Activated T-cell treated with anti-CD3 and anti-CD28 coated beads for 4 hours (primary cell): ENCODE results near the gene RAVER2.
"Not testable (repeated sequence)": the region's sequence is repeated elsewhere in the genome, so short reads cannot be mapped to it uniquely, and the experiment has no call there.

Source experiments
- DNase-seq: peaks from one replicate; pipeline ENCODE4 v3.0.0-alpha.2; 2020

The RAVER2 gene

DNA sequence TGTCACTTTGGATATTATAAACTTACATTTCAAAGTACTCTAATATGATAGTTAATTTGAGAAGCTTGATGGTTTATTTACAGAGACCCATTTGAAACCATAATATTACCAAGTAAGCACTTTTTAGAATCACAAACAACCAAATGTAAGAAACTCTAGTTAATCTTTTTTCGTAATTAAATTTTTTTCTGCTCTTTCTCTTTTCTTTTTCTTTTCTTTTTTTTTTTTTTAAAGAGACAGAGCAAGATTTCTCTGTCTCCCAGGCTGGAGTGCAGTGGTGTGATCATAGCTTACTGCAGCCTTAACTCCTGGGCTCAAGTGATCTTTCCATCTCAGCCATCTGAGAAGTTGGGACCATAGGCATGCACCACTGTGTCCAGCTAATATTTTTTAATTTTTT lies 5.2 kb downstream of the RAVER2 start:
- no peak for DNase-seq

DNA sequence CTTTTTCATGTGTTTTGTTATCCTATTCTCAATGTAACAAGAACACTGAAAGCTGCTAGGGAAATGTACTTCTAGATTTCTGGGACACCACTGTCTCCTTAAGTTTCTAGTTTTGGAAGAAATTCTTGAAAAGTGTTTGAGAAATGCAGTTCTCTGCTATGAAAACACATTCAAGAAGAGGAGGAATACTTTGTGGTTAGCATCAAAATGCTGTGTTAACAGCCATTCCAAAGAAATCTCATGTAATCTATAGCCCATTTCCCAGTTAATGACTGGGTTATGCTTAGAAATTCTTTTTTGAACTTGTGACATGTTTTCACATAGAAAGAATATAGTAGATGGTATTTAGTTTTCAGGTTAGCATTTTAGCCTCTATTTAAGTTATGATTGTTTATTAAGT lies 6.0 kb downstream of the RAVER2 start:
- DNase-seq, result no peak

DNA sequence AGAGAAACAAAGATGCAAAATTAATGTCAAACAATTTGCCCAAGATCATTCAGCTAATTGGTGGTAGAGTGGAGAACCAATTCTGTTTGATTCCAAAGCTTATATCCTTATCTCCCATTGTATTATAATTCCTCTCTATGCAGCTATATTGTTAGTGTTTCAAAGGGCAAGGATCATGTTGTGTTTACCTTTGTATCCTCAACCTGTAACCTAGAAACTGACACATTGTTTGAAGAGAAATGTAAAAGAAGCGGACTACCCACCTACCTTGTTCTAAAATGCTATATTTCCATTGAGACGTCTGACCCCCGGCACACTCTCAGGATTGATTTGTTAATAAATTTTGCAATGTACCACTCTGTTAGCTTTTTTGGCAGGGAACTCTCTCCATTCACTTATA lies 9.3 kb downstream of the RAVER2 start:
- no peak for DNase-seq

DNA sequence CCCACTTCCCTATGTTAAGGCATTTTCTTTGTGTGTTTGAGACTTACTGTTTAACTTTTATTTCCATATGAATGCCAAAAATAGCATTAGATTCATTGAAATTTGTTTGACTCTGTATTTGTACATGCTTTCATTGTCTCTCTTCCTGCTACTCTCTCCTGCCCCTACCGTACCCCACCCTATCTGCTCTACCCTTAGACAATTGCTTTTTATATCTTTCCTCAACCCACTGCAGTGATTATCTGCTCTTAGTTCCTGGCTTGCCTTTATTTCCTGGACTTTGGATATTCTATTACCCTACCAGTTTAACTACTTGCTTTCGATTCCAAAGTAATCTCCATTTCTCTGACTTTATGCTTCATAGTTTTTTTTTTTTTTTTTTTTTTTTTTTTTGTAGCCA lies 10.5 kb downstream of the RAVER2 start:
- DNase-seq, result no peak

DNA sequence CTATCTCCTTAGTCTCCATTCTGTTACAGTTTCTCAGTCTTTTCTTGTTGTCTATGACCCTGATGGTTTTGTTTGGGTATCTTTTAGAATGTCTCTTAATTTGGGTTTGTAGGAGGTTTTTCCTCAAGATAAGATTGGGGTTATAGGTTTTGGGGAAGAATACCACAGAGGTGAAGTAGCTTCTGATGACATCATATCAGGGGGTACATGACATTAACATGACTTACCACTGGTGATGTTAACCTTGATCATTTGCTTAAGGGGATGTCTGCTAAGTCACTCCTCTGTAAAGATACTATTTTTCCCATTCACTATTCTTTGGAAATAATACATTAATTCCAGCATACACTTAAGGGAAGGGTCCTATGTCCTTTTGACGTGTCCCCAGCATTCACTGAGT lies 11.9 kb downstream of the RAVER2 start:
- DNase-seq, result no peak

DNA sequence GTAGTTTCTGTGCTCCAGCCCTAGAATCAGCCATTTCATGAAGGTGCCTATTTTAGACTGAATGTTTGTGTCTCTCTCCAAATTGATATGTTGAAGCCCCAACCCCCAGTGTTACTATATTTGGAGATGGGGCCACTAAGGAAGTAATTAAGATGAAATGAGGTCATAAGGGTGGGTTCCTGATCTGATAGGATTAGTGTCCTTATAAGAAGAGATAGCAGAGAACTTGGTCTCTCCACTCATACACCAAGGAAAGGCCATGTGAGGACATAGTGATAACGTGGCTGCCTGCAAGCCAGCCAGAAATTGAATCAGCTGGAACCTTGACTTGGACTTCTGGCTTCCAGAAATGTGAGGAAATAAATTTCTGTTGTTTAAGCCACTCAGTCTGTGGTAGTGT lies 12.3 kb downstream of the RAVER2 start:
- DNase-seq, result no peak

DNA sequence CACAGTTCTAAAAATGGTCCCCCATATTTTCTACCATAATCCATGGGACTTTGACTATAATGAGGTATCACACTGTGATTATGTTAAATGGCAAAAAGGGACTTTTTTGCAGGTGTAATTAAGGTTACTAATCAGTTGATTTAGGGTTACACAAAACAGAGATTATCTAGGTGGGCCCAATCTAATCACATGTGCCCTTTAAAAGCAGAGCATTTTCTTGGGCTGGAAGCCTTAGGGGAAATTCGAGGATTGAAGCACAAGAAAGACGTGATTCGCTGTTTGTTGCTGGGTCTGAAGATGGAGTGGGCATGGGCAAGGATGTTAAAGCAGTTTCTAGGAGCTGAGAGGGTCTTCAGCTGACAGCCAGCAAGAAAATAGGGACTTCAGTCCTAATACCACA lies 13.4 kb downstream of the RAVER2 start:
- DNase-seq, result no peak

DNA sequence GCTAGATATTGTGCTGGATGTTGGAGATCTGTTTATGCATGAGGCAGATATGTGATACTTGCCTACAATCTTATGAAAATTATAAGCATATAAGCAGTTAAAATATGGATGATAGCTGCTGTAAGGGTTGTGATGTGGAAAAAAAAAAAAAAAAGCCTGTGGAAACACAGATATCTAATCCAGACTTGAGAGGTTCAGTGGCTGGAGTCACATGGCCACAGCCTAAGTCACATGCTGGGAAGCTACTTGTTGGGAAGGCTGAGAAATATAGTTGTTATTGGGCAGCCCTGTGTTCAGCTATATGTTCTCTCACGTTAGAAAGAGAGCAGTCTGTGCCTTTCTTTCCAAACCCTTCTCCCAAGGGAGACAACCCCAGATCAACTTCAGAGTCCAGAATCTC lies 15.1 kb downstream of the RAVER2 start:
- no peak for DNase-seq

DNA sequence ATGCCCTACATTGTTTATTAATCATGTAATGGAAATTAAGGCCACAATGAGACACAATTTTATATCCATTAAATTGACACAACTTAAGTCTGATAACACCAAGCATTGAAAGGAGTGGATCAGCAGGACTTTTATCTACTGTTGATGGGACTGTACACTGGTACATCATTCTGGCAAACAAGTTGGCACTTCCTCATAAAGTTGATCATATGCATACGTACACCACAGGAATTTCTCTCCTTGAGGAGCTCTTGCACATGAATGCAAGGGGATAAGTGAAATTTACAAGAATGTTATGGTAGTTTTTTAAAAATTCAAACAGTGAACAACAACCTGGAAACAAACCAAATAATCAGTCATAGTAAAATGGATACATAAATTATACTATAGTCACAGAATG lies 20.1 kb downstream of the RAVER2 start:
- DNase-seq, result no peak

DNA sequence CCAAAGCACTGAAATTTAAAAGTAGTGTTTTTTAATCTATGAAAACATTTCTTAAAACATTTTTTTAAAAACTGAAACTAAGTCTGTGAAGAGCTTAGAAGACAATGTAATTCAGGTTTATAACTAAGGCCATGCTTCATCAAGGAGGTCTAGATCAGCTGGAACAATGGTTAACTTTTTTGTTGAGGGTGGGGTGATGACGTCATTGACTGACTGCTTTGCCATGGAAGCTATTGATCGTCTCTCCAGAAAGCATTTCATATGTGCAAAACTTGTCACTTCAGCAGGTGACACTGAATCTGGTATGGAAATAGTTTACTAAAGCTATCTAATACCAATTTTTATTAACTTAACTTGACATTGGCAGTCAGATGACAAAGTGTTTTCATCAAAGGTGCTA lies 21.0 kb downstream of the RAVER2 start:
- no peak for DNase-seq

DNA sequence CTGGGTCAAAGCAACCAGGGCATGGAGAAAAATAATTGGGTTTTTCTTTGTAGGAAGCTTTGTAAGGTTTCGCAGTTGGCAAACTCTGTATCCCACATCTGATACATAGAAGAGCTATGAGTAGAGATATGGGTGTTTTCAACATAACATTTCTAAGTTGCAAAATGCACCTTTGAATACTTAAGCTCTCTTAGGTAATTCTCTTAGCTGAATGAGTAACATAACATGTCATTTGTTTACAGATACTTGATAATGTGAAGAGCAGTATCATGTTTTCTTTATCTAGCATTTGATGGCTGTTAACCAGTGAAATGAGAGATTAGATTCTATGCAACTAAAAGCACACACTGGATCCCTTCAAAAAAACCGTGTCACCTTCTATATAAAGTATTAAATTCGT lies 21.6 kb downstream of the RAVER2 start:
- DNase-seq, result no peak

DNA sequence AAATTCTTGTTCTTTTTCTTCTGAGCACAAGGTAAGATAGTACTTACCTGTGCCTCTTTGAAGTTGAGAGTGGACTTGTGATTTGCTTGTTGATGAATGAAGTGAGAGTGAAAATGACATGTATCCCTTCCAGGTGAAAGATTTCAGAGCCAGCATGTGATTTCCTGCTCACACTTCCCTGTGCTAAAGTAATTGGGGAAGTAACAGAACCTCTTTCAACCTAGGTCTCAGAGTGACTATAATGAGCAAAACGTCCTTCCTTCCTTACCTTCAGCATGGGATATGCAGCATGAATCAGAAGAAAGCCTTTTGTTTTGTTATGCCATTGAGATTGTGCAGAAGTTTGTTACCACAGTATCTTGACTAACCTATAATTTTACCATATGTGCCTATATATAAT lies 24.6 kb downstream of the RAVER2 start:
- no peak for DNase-seq

DNA sequence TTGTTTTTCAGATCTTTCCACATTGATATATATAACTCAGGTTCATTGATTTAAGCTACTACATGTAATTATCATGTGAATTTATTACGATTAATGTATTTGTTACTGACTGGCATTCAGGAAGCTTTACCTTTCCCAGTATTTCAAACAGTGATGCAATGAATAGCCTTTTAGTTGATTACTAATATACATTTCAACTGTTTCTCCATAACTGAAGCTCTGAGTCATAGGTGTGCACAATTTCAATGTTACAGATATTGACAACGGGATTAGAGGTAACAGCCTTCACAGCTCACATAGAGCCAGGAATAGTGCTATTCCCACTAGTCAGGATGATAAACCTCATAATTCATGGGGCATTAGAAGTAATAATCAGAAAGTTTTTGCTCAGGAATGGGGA lies 25.1 kb downstream of the RAVER2 start:
- DNase-seq, result no peak

DNA sequence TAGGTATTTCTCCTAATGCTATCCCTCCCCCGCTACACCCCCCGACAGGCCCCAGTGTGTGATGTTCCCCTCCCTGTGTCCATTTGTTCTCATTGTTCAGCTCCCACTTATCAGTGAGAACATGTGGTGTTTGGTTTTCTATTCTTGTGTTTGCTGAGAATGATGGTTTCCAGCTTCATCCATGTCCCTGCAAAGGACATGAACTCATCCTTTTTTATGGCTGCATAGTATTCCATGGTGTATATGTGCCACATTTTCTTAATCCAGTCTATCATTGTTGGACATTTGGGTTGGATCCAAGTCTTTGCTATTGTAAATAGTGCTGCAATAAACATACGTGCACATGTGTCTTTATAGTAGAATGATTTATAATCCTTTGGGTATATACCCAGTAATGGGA lies 28.4 kb downstream of the RAVER2 start:
- not testable (repeated sequence) for DNase-seq

DNA sequence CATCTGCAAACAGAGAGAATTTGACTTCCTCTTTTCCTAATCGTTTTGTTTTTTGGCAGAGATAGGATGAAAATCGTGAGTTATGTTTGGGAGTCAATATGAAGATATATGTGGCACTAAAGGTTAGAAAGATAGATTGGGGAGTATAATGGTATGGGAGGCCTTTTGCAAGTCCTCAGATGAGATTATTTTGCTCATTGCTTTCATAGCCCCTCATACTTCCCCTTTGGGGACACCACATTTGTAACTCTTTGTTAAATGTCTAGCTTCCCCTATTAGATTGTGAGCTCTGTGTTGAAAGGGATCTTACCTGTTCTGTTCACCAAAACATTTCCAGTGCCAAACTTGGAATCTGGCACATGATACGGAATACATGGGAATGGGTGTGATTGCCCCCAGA lies 30.2 kb downstream of the RAVER2 start:
- DNase-seq, result no peak

DNA sequence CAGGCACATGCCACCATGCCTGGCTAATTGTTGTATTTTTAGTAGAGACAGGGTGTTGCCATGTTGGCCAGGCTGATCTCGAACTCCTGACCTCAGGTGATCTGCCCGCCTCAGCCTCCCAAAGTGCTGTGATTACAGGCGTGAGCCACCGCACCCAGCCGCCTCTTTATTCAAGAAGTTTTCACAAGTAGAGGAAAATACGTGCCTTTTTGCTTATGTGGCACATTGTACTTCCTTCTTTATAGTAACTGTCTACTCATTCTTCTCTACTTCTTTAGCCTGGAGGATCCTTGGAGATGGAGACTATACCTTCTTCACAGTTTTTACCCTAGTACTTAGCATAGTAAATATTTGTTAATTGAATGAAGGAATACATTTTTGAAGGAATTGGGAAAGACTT lies 37.2 kb downstream of the RAVER2 start:
- DNase-seq, result not testable (repeated sequence)

DNA sequence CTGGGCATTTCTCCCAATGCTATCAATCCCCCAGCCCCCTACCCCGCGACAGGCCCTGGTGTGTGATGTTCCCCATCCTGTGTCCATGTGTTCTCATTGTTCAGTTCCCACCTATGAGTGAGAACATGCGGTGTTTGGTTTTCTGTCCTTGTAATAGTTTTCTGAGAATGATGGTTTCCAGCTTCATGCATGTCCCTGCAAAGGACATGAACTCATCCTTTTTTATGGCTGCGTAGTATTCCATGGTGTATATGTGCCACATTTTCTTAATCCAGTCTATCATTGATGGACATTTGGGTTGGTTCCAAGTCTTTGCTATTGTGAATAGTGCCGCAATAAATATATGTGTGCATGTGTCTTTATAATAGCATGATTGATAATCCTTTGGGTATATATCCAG lies 38.0 kb downstream of the RAVER2 start:
- DNase-seq, result not testable (repeated sequence)

DNA sequence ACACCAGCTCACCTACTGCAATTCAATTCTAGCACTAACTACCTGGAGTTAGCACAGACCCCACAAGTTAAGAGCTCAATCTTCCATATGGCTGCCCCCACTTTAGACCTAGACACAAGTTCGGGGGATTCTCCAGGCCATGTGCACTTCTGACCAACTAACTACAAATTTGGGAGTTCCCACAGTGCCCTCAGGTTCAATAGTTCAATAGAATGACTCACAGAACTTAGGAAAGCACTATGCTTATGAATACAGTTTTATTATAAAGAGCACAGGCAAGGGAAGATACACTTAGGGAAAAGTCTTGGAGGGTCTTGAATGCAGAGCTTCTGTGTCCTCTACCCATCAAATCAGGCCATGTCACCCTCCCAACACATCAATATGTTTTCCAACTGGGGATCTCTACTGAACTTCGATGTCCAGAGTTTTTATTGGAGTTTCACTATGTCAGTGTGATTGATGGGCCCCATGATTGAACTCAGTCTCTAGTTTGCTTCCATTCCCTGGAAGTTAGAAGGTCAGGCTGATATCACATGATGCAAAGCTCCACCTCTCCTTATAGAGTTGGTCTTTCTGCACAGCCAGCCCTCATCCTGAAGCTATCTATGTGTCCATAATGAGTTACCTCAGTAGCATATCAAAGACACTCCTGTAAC lies 46.1 kb downstream of the RAVER2 start:
- DNase-seq, result no peak

DNA sequence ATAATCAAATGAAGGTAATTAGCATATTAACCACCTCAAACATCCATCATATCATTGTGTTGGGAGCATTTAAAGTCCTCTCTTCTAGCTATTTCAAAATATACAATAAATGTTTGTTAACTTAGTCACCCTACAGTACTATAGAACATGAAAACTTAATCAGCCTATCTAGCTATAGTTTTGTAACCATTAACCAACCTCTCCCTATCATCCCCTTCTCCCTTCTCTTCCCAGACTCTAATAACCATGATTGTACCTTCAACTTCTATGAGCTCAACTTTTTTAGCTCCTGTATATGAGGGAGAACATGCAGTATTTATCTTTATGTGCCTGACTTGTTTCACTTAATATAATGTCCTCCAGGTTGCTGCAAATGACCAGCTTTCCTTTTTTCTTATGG lies 54.0 kb downstream of the RAVER2 start:
- DNase-seq, result no peak

DNA sequence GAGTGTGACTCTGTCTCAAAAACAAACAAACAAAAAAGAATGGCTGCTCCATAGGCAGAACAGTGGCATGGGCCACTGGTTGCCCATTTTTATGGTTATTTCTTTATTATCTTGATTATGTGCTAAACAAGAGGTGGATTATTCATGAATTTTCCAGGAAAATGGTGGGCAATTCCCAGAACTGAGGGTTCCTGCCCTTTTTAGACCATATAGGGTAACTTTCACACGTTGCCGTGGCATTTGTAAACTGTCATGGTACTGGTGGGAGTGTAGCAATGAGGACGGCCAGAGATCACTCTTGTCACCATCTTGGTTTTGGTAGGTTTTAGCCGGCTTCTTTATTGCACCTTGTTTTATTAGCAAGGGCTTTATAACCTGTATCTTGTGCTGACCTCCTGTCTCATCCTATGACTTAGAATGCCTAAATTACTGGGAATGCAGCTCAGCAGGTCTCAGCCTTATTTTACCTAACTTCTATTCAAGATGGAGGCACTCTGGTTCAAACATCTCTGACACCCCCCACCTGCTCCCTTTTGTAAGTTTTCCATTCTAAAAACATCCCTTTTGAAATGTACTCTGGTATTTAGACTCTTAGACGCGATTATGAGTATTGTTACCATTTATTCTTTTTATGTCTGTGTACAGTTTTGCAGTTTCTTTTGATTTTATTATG lies 57.1 kb downstream of the RAVER2 start:
- no peak for DNase-seq

DNA sequence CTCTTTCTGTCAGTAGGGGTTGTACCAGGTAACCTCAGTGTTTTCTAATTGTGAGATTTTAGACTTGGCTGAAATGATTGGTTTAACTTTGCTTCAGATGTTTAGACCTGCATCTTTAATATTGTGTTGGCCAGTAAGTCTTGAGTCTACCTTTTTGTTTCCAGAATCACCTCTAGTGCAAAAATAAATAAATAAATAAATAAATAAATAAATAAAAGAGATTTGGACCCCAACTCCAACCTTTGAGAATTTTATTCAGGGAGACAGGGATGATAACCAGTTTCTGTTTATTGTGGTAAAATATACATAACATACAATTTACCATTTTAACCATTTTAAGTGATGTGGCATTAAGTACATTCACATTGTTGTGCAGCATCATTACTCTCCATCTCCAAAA lies 64.4 kb downstream of the RAVER2 start:
- DNase-seq, result no peak

DNA sequence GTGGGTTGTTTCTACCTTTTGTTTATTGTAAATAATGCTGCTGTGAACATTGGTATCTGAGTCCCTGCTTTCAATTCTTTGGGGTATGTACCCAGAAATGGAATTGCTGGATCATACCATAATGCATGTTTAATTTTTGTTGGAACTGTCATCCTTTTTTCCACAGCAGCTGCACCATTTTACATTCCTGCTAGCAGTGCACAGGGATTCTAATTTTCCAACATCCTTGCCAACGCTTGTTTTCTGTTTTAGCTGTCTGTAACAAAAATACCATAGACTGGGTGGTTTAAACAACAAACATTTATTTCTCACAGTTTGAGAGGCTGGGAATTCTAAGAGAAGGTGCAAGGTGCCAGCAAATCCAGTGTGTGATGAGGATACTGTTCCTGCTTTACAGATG lies 65.1 kb downstream of the RAVER2 start:
- no peak for DNase-seq

DNA sequence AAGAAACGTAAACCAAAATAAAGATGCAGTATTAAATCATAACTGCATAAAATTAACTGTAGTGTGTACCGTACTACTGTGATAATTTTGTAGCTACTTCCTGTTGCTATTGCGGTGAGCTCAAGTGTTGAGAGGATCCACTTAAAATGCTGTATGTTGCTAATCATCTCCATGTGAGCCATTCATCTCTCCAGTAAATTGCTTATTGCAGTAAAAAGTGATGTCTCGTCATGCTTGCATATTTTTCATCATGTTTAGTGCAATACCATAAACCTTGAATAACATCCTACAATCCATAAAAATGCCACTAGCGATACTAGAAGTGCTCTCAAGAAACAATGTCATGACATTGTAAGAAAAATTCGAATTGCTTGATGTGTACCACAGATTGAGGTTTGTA lies 66.3 kb downstream of the RAVER2 start:
- no peak for DNase-seq

DNA sequence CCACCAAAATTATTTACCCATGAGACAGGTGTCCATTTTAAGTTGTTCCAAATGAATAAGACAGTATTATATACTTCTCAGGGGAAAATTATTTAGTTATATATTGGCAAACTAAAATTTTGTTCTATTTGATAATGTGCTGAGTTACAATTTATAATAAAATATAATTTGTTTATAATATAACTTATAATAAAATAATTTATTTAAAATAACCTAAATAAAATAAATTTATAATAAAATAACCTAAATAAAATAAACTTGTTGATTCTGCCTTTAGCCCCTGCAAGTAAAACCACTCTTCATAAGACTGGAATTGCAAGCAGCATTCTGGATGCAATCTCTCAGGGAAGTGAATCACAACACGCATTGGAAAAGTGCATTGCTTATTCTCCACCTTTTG lies 69.6 kb downstream of the RAVER2 start:
- DNase-seq, result no peak

DNA sequence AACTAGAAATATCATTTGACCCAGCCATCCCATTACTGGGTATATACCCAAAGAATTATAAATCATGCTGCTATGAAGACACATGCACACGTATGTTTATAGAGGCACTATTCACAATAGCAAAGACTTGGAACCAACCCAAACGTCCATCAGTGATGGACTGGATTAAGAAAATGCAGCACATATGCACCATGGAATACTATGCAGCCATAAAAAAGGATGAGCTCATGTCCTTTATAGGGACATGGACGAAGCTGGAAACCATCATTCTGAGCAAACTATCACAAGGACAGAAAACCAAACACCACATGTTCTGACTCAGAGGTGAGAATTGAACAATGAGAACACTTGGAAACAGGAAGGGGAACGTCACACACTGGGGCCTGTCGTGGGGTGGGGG lies 72.5 kb downstream of the RAVER2 start:
- not testable (repeated sequence) for DNase-seq
